Measurements from ENCODE around the gene ATP6AP1. TPM values are rescaled to one million over a fixed set of nuclear protein-coding genes. Genes with fewer than 3 reads are reported as not detected.

Gene ATP6AP1
- total RNA-seq, 1 donor, result 33.2 TPM

GRCh38 chrX:154467556-154467955, 39.1 kb downstream of the ATP6AP1 start:
- no peak for DNase-seq (ENCODE audit: low read depth)
- TF ChIP-seq CTCF (IDR thresholded peaks at IDR 0.05; ENCODE audit: insufficient read depth, low read length), result no peak

GRCh38 chrX:154468217-154468616, 39.7 kb downstream of the ATP6AP1 start:
- no peak for DNase-seq (ENCODE audit: low read depth)
- no peak for TF ChIP-seq CTCF (IDR thresholded peaks at IDR 0.05; ENCODE audit: insufficient read depth, low read length)
- no peak overlapping the region for H3K4me3 ChIP-seq (ENCODE audit: low read depth, low read length)

More at GRCh38 chrX:154467556-154467955, 39.1 kb downstream of the ATP6AP1 start:
- H3K4me3 ChIP-seq (ENCODE audit: low read depth, low read length), result no peak overlapping the region

- DNase-seq (ENCODE audit: low read depth), result no peak
- no peak for TF ChIP-seq CTCF (IDR thresholded peaks at IDR 0.05; ENCODE audit: insufficient read depth, low read length)
- H3K4me3 ChIP-seq (ENCODE audit: low read depth, low read length), result no peak overlapping the region
Measured at GRCh38 chrX:154469114-154469513, 40.6 kb downstream of the ATP6AP1 start.

- no peak for DNase-seq (ENCODE audit: low read depth)
- no peak overlapping the region for H3K4me3 ChIP-seq (ENCODE audit: low read depth, low read length)
- no peak for TF ChIP-seq CTCF (IDR thresholded peaks at IDR 0.05; ENCODE audit: insufficient read depth, low read length)
Measured at GRCh38 chrX:154469880-154470279, 41.4 kb downstream of the ATP6AP1 start.

- no peak overlapping the region for H3K4me3 ChIP-seq (ENCODE audit: low read depth, low read length)
- no peak for TF ChIP-seq CTCF (IDR thresholded peaks at IDR 0.05; ENCODE audit: insufficient read depth, low read length)
- DNase-seq (ENCODE audit: low read depth), result no peak
Measured at GRCh38 chrX:154470434-154470833, 42.0 kb downstream of the ATP6AP1 start.

GRCh38 chrX:154470914-154471568, 42.6 kb downstream of the ATP6AP1 start:
- no peak for TF ChIP-seq CTCF (IDR thresholded peaks at IDR 0.05; ENCODE audit: insufficient read depth, low read length)
- no peak overlapping the region for H3K4me3 ChIP-seq (ENCODE audit: low read depth, low read length)
- DNase-seq (ENCODE audit: low read depth), result no peak
